ENCODE data around the gene STRA6.

DNA sequence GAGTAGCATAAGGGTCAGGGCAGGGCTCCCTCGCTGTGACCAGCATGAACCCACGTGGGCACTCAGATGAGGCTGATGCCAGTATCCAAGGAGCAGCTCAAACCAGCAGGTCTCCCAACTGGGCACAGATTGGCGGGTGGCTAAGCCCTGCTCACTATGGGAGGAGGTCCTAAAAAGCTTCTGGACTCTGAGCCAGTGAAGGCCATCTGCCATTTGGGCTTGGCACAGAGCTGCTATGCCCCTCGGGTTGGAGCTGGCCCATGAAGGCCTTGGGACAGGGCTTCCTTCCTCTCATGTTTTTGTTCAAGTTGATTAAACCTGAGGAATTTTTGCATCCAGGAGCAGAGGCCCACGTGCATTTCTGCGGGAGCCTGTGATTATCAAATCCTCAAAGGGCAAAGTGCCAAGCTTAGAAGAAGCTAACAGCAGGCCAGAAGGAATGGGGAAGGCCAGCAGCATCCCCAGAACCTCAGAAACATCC is 4.3 kb upstream of the STRA6 start:
- TF ChIP-seq CTCF (IDR thresholded peaks at IDR 0.05) = no peak
- no peak for TF ChIP-seq POLR2A (IDR thresholded peaks at IDR 0.05; ENCODE audit: low read depth)
- no peak for TF ChIP-seq EP300 (IDR thresholded peaks at IDR 0.05)
- TF ChIP-seq POLR2AphosphoS5 (IDR thresholded peaks at IDR 0.05) = no peak

Data from esophagus muscularis mucosa (tissue), 4 donors.